ENCODE results near the gene LIN7C.
"Not testable (repeated sequence)": the region's sequence is repeated elsewhere in the genome, so short reads cannot be mapped to it uniquely, and the experiment has no call there.

The LIN7C gene

DNA sequence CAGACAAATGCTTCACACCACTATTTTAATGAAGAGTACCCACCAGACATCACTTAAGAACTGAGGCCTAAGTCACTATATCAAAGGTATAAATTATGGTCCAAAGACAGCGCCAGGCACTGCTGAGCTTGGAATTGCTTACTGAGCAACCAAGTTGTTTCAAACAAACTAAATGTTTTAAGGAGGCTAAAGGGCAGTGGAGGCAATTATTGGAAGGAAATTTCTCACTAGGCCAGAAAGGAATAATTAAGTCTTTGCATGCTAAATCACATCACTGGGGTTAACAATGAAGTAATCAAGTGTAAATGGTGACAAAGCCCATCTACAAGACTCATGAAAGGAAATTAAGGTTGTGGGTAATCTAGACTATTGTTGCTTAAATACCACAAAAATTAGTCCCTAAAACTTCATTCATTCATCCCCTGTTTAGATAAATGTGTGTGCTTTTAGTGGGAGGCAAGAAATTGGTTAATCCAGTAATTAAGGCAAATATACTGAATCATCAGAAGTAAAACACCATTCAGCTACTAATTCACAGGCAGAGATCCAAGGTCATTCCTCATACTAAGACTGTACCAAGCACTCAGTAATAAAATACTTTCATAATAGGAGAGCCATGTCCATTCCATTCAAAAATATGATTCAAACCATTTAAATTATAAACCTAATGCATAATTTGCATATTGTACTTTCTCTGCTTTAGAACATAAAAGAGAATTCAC lies 55.2 kb downstream of the LIN7C start:
- no peak overlapping the region for H3K4me3 ChIP-seq (ENCODE audit: low read depth, low read length)

DNA sequence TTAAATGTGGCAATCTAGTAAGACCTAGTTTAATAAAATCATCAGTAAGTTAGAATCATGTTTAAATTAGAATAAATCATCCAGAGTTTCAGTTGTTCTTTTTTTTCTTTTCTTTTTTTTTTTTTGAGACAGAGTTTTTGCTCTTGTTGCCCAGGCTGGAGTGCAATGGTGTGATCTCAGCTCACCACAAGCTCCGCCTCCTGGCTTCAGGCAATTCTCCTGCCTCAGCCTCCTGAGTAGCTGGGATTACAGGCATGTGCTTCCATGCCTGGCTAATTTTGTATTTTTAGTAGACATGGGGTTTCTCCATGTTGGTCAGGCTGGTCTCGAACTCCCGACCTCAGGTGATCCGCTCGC lies 58.4 kb downstream of the LIN7C start:
- H3K4me3 ChIP-seq (ENCODE audit: low read depth, low read length) = not testable (repeated sequence)

DNA sequence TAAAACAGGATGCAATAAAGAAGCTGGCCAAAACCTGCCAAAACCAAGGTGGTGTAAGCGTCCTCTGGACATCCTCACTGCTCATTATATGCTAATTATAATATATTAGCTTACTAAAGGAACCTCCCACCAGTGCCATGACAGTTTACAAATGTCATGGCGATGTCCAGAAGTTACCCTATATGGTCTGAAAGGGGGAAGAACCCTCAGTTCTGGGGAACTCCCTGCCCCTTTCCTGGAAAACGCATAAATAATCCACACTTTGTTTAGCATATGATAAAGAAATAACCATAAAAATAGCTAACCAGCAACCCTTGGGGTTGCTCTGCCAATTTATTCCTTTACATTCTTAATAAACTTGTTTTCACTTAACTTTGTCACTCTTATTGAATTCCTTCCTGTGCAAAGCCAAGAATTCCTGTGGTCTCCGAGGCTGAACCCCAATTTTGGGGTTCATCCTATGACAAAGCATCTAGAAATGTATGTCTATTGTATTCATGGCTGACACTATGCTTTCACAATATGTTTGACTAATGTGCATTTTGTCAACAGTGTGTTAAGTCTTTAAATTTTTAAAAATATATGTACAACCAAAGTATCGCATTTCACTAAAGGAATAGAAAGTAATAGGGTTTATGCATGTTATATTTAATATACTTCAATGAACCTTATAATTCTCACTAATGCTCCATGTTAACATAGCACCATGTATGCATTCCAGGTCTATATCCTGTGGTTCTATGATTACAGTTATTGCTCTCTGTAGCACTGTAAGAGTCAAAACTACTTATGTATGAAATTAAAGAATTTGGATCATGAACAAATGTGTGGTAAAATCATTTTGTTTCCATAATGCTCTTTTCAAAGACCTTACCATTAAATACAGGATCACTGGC lies 59.0 kb downstream of the LIN7C start:
- H3K4me3 ChIP-seq (ENCODE audit: low read depth, low read length) = no peak overlapping the region

DNA sequence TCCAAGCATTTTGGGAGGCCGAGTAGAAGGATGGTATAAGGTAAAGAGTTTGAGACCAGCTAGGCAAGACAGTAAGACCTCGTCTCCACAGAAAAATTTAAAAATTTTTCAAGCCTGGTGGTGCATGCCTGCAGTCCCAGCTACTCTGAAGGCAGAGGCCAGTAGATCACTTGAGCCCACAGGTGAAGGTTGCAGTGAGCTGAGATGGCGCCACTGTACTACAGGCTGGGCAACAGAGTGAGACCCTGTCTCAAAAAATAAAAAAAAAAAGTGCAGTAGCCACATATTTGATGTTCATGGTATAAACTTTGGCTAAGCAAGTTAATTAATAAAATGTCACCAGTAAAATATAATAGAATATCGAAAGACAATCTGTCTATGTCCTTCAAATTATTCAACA lies 60.9 kb downstream of the LIN7C start:
- H3K4me3 ChIP-seq (ENCODE audit: low read depth, low read length) = no peak overlapping the region

DNA sequence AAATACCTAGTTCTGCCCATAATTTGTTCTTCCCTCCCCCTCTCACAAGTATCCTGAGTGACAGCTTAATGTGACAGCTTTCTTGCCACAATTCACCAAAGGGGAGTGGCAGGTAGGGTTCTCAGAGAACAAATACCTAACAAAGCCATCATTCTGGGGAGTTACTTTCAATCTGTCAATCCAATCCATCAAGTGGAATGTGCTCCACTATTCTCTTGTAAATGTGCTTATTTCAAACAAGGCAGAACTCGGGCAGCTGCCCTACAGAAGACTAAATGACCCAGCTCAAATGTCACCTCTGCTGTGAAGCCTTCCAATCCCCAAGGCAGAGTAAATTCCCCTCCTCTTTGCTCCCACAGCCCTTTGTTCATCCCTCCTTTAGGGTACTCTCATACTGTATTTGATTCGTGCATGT lies 61.8 kb downstream of the LIN7C start:
- no peak overlapping the region for H3K4me3 ChIP-seq (ENCODE audit: low read depth, low read length)
